Measurements from ENCODE around the gene ITSN1.

ITSN1 gene

DNA sequence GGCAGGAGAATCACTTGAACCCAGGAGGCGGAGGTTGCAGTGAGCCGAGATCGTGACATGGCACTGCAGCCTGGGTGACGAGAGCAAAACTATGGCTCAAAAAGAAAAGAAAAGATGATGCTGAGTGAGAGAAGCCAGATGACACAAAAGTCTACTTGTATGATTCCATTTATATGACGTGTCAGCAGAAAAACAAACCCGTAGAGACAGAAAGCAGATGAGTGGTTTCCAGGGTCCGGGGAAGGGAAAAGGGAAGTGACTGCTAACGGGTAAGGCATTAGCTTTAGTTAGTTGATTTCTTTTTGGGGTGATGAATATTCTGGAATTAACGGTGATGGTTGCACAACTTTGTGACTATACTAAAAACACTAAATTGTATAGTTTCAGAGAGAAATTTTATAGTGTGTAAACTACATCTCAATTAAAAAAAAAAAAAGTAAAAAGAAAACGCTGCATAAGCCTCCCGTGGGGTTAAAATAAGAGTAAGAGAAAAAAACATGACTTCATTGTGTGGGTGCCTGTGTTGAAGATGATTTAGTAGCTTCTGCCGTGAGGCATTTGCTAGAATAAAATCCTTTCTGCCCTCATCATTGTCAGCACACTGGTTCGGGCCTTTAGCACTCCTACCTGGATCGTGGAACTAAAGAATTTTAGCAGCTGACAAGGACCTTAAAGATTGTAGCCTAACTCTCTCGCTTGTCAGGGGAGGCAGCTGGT lies 298.0 kb downstream of the ITSN1 start:
- DNase-seq, result peak in 1 of 2 donors; percentile 41

DNA sequence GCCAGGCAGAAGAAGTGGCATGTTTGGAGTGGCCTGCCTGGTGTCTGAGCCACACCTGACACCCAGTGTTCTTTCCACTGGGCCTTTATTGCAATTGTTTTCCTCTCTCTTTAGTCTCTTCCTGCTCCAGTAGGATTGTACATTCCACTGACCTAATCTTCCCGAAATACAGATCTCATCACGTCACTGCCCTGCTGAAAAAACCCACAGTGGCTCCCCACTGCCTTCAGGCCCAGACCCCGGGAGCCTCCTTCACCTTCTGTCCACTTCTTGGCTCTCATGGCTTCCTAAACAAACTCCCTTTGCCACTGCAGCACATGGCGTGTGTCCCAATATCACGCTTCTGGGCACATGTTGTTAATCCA lies 298.6 kb downstream of the ITSN1 start:
- no peak for DNase-seq

DNA sequence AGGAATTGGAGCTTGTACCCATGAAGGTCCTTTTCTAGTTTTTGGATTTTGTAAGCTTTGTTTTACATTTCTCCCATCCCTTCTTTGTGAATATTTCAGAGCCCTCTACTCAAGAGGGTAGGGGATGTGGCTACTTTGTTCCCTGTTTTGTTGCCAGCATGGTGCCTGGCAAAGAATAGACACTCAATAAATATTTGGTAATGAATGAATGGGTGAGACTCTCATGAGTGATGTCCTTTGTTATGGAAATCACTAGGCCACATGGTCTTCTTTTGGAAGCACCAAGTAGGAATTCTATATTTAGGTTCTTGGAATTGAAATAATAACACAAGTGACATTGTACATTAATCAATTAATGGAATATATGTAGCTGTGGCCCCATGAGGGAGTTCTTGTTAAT lies 300.1 kb downstream of the ITSN1 start:
- DNase-seq, result no peak

DNA sequence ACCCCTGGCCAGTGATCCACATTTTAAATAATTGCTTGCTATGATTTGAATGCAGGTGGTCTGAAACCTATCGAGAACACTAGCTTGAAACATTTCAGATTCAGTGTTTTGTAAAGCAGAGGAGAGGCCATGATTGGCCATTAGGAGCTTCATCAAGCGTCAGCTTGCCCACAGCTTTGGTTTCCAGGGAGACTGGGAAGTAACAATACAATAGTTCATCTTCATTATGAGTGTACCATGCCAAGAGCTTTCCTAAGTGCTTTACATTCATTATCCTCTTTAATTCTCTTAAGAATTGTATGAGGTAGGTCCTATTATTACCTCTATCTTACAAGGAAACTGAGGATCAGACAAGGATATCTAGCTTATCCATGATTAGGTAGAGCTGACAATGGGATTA lies 301.0 kb downstream of the ITSN1 start:
- DNase-seq, result no peak

DNA sequence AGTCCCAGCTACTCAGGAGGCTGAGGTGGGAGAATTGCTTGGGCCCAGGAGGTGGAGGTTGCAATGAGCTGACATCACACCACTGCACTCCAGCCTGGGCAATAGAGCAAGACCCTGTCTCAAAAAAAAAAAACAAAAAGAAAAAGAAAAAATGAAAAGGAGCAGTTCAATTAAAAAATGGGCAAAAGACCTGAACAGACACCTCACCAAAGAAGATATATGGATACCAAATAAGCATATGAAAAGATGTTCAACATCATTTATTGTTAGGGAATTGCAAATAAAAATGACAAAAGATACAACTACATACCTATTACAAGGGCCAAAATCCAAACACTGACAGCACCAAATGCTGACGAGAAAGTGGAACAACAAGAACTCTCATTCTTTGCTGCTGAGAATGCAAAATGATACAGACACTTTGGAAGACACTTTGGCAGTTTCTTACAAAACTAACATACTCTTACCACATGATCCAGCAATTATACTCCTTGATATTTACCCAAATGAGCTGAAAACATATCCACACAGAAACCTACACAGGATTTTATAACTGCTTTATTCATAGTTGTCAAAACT lies 302.0 kb downstream of the ITSN1 start:
- no peak for DNase-seq

DNA sequence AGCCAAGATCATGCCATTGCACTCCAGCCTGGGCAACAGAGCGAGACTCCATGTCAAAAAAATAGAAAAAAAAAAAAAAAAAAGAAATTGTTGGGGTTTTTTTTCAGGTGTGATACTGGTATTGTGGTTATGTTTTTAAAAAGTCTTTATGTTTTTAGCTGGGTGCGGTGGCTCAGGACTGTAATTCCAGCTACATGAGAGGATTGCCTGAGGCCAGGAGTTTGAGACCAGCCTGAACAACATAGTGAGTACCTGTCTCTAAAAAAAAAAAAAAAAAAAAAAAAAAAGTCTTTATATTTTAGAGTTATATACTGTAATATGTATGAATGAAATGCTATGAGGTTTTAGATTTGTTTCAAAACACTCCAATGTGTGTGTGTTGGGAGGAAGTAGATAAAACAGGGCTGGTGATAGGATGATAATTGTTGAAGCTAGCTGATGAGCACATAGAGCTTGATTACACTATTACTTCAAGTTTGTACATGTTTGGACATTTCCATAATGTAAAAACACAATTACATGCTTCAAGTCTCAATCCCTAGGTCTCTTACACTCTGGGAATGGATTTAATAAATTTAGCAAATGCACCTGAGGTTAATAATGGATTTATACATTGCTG lies 303.5 kb downstream of the ITSN1 start:
- DNase-seq, result peak in 1 of 2 donors; percentile 38

DNA sequence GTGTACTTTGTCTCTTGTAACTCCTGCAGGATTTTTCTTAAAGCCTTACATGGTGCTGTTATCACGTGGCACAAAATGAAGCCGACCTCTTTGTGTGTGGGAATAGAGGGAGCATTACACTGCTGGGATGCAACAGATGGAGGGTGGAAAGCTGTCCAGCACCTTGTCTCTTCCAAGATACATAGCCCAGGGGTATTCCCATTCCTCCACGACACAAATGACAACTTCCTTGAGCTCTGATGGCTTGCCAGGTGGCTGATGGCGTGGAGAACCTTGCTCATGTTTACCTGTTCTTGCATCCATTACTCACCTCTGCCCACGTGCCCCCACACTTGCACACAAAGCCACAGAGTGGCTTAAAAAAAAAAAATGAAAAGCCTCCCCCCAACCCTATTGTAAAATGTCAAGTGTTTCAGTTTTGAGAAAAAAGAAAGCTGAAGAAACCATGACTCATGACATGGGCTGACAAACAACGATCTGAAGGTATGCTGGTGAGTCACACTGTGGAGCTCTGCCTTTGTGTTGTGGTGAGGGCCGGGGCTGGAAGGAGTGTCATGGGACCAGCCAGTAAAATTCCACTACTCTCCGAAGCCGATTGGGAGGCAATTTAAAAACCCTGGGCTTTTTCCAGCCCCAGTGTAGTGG lies 305.3 kb downstream of the ITSN1 start:
- DNase-seq, result peak; percentile 90 to 91

DNA sequence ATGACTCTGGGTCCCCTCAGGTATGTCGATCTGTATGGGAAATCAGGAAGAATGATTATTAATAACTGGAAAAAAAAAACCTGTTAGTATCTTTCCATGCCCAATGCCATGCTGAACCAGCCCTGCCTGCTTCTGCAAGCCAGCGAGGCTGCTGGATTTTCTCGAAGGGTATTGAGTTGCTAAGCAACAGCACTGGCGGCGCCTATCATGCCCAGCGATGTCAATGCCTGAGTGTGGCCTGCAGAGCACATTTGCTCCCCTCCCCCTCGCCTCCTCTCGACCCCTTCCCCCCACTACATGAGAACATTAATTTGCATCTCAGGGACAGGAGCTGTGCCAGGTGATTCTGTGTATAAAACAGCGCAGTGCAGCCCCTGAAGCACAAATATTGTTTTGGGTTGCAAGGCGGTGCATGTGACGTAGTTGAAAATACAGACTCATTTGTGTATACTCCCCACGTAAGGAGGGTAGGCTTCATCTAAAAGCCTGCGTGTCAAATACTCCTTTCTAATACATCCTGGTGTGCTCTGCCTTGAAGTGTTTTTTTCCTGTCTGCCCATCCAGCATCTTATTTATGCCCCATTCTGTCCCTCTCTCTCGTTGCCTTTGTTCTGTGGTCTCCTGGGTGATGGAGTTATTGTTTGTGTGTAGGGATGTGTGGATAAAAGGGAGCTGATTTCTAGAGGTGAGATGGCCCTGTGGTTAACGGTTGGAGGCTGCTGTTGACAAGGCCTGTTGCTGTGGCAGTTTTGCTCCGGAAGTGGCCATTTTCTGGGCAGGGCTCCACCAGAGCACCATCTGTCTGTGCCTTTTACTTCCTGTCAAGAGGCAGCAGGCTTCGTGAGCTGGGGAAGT lies 306.0 kb downstream of the ITSN1 start:
- peak; percentile 92 to 93 for DNase-seq

DNA sequence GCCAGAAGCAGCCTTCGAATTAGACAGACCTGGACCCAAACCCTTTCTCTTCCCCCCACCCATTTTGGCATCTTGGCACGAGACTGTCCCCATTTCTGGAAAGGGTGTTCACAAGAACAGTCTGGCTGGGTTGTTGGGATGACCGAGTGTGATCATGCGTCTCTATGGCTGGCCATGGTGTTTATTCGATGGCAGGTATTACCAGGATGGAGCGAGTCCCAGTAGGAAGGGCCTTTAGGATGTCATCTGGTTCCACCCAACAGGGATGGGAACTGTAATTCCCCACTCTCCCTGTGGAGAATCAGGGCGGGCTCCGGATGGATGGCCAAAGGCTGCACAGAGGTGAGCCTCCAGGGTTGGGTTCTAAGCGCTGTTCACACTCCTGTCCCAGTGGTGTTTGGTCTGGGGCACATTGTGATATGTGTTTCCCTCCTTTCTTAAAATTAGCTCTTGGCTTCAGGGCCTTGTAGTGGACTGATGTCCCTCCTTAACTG lies 306.7 kb downstream of the ITSN1 start:
- no peak for DNase-seq
